IMR-90 (cell line): ENCODE data around the gene SDR9C7. TPM values are rescaled to one million over a fixed set of nuclear protein-coding genes. Genes with fewer than 3 reads are reported as not detected.

ENCODE experiments used
- ATAC-seq: fragments of 200-7000 bp; cut with Tn5 transposase; 2 replicates; pipeline ENCODE4 v1.9.1; 2020; ENCODE audit warnings: low read depth, mild to moderate bottlenecking, moderate library complexity
- BruUV-seq: library from RNA; stranded (reverse); fragments of 400-500 nt; replicated peaks from 2 replicates; lab custom pipeline; 2021; lab: Mats Ljungman, UMichigan
- CTCF ChIA-PET: fragments of 300-600 bp; formaldehyde crosslinking; extraction: SDS; loops from one replicate; lab custom pipeline; 2021; ENCODE audit warnings: antibody characterized with exemption; lab: Yijun Ruan, JAX
- POLR2A ChIA-PET: fragments of 300-600 bp; sonication (Branson Sonifier 250); formaldehyde crosslinking; loops from one replicate; lab custom pipeline; 2022; ENCODE audit warnings: antibody characterized with exemption; ENCODE audit not compliant: unreplicated experiment; lab: Charles Lee
- DNase-seq: peaks from one replicate; pipeline ENCODE4 v3.0.0; 2013
- H2AFZ ChIP-seq: replicated peaks from 2 replicates; pipeline ENCODE3; 2013; ENCODE audit warnings: low read length, mild to moderate bottlenecking; ENCODE audit not compliant: poor library complexity
- H2AK5ac ChIP-seq: 2 replicates; pipeline ENCODE4 v1.6.1; 2013; ENCODE audit warnings: low read depth, low read length, inconsistent platforms
- H2AK9ac ChIP-seq: replicated peaks from 2 replicates; pipeline ENCODE3; 2013; ENCODE audit warnings: mild to moderate bottlenecking, low read depth, low read length, moderate library complexity; ENCODE audit not compliant: poor library complexity
- H2BK120ac ChIP-seq: 2 replicates; pipeline ENCODE4 v1.6.1; 2013; ENCODE audit warnings: low read depth, low read length, inconsistent platforms
- H2BK15ac ChIP-seq: 3 replicates; pipeline ENCODE4 v1.6.1; 2013; ENCODE audit warnings: low read depth, low read length, inconsistent platforms
- H2BK20ac ChIP-seq: 2 replicates; pipeline ENCODE4 v1.6.1; 2013; ENCODE audit warnings: low read depth, mild to moderate bottlenecking, inconsistent platforms, low read length, moderate library complexity
- H2BK5ac ChIP-seq: 2 replicates; pipeline ENCODE4 v1.6.1; 2013; ENCODE audit warnings: mild to moderate bottlenecking, low read depth, low read length, inconsistent platforms; ENCODE audit not compliant: poor library complexity, severe bottlenecking
- H3K14ac ChIP-seq: replicated peaks from 2 replicates; pipeline ENCODE4 v1.6.1; 2013; ENCODE audit warnings: low read depth, low read length, inconsistent platforms
- H3K18ac ChIP-seq: 2 replicates; pipeline ENCODE4 v1.6.1; 2013; ENCODE audit warnings: low read depth, low read length, control low read depth
- H3K23ac ChIP-seq: 2 replicates; pipeline ENCODE4 v1.6.1; 2013; ENCODE audit warnings: low read depth, low read length, inconsistent platforms
- H3K27ac ChIP-seq: 2 replicates; pipeline ENCODE4 v1.5.1; 2013; ENCODE audit warnings: mild to moderate bottlenecking, control low read depth, low read length; ENCODE audit not compliant: insufficient read depth
- H3K27me3 ChIP-seq: 2 replicates; pipeline ENCODE4 v1.6.1; 2013; ENCODE audit warnings: low read length; ENCODE audit not compliant: control insufficient read depth, insufficient read depth
- H3K36me3 ChIP-seq: 2 replicates; pipeline ENCODE4 v1.6.1; 2013; ENCODE audit warnings: low read length, mixed read lengths; ENCODE audit not compliant: control insufficient read depth, insufficient read depth
- H3K4ac ChIP-seq: 2 replicates; pipeline ENCODE4 v1.6.1; 2013; ENCODE audit warnings: low read depth, low read length, inconsistent platforms
- H3K4me1 ChIP-seq: 2 replicates; pipeline ENCODE4 v1.6.1; 2013; ENCODE audit warnings: low read length, mixed read lengths; ENCODE audit not compliant: control insufficient read depth, insufficient read depth
- H3K4me2 ChIP-seq: 2 replicates; pipeline ENCODE4 v1.6.1; 2013; ENCODE audit warnings: low read depth, mild to moderate bottlenecking, control low read depth, low read length, moderate library complexity
- H3K4me3 ChIP-seq: 2 replicates; pipeline ENCODE4 v1.5.1; 2013; ENCODE audit warnings: low read depth, mild to moderate bottlenecking, control low read depth, low read length, moderate library complexity; ENCODE audit not compliant: insufficient read depth
- H3K56ac ChIP-seq: 2 replicates; pipeline ENCODE4 v1.6.1; 2013; ENCODE audit warnings: low read length, inconsistent platforms; ENCODE audit not compliant: insufficient read depth; ENCODE audit errors: extremely low read depth
- H3K79me1 ChIP-seq, 2 experiments: 2 replicates each; pipeline ENCODE4 v1.6.1; 2013; ENCODE audit warnings: low read length in 2 of 2, inconsistent platforms in 1 of 2, low read depth in 1 of 2
- H3K9ac ChIP-seq: 2 replicates; pipeline ENCODE4 v1.6.1; 2013; ENCODE audit warnings: low read depth, low read length, control low read depth
- H3K9me1 ChIP-seq: 2 replicates; pipeline ENCODE4 v1.6.1; 2013; ENCODE audit warnings: low read length, inconsistent platforms; ENCODE audit not compliant: insufficient read depth
- H3K9me3 ChIP-seq: 2 replicates; pipeline ENCODE4 v1.6.1; 2013; ENCODE audit warnings: low read length; ENCODE audit not compliant: control insufficient read depth, insufficient read depth
- H4K20me1 ChIP-seq: 2 replicates; pipeline ENCODE4 v1.6.1; 2013; ENCODE audit warnings: low read length, inconsistent platforms; ENCODE audit not compliant: insufficient read depth
- H4K5ac ChIP-seq: 2 replicates; pipeline ENCODE4 v1.6.1; 2013; ENCODE audit warnings: mild to moderate bottlenecking, low read depth, low read length, control low read depth
- H4K8ac ChIP-seq, 2 experiments: 2 replicates each; pipeline ENCODE4 v1.6.1; 2013; ENCODE audit warnings: low read depth in 2 of 2, low read length in 2 of 2, control low read depth in 1 of 2, inconsistent platforms in 1 of 2
- H4K91ac ChIP-seq: 2 replicates; pipeline ENCODE4 v1.6.1; 2013; ENCODE audit warnings: low read depth, low read length, inconsistent platforms; ENCODE audit not compliant: insufficient read depth
- BHLHE40 ChIP-seq: fragments of 150-350 bp; IDR thresholded peaks from 2 replicates; pipeline ENCODE4 v1.6.1; 2016; ENCODE audit warnings: mild to moderate bottlenecking, low read depth, low read length
- RFX5 ChIP-seq: IDR thresholded peaks from 2 replicates; pipeline ENCODE4 v1.8.0; 2012; ENCODE audit warnings: low read depth, mild to moderate bottlenecking, low read length, moderate library complexity
- whole genome bisulfite sequencing, 2 experiments: methylation state at CpG; one replicate each; pipeline versions ENCODE4 v1.1.5 to v1.1.7; 2013; ENCODE audit warnings: missing lambda C conversion rate in 2 of 2; ENCODE audit not compliant: insufficient read length in 1 of 2; ENCODE audit errors: extremely low coverage in 2 of 2; 5-methylcytosine and 5-hydroxymethylcytosine counted together
- dilution Hi-C: fragments of 300-500 bp; cut with HindIII; formaldehyde crosslinking; loops from one replicate; pipeline ENCODE4 v1.14.3; 2018; ENCODE audit warnings: low sequenced_read_pairs; ENCODE audit not compliant: unreplicated experiment
- in situ Hi-C: fragments of 300-500 bp; cut with MboI; formaldehyde crosslinking; loops from 3 replicates; pipeline ENCODE4 v1.14.3; 2019; ENCODE audit warnings: low sequenced_read_pairs, inconsistent platforms, mixed read lengths
- intact Hi-C: fragments of 100-400 bp; cut with micrococcal nuclease; formaldehyde crosslinking; loops from 2 replicates; pipeline ENCODE4 v1.10.0; 2022
- polyA plus RNA-seq, 3 experiments: library from polyadenylated mRNA; depleted of rRNA; stranded (reverse); fragments of >200 nt; gene quantifications; 2 replicates each; pipeline ENCODE4 v1.2.3, GENCODE V29; 2012; ENCODE audit warnings: low replicate concordance in 1 of 3
- total RNA-seq: library from RNA; depleted of rRNA; stranded (reverse); fragments of >200 nt; gene quantifications from 2 replicates; pipeline ENCODE4 v1.2.3, GENCODE V29; 2012
- TF ChIP-seq, protein P1 (sequence below): fragments of 150-350 bp; IDR thresholded peaks from 2 replicates; pipeline ENCODE4 v1.6.1; 2016; ENCODE audit warnings: low read depth, mild to moderate bottlenecking, low read length, moderate library complexity, borderline replicate concordance

Gene SDR9C7
- total and polyA plus RNA-seq, 2 of the 4 experiments (the other 2 are of a cell fraction), result not detected

DNA sequence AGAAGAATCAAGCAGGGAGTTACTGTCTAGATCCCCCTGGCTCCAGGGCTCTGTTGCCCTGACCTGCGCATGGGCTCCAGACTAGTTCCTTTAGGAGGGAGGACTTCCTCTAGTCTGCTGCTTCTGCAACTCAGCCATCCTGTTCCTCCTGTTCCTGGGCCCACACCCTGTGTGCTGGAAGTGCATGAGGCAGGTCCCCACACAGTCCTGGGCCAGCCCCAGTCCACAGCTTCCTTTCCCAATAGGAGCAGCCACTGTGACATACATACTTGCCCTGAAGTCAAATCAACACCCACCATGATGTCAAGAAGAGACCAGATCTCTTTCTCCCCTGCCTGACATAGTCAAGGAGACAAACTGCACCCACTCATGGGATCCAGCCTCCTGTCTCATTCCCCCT lies 1.3 kb downstream of the SDR9C7 start:
- Histone ChIP-seq H3K14ac (no peak overlapping the region), H2BK20ac (no peak overlapping the region), H3K36me3 (no peaks in the 10 kb centered on the region), H3K27ac (no peak overlapping the region), H3K4ac (no peak overlapping the region), H3K9ac (no peak overlapping the region), H3K79me1 (no peaks in the 10 kb centered on the region), H3K4me1 (no peaks in the 10 kb centered on the region; the same call in 1 of the 2 replicates), H3K18ac (no peak overlapping the region), H2BK15ac (no peak overlapping the region), H4K20me1 (no peaks in the 10 kb centered on the region), H2BK120ac (no peak overlapping the region), H2AK5ac (no peak overlapping the region), H3K27me3 (peaks cover 42% of the 10 kb centered on the region), H3K4me2 (no peak overlapping the region), H2AFZ (no peak overlapping the region), H2BK5ac (no peak overlapping the region), H4K5ac (no peak overlapping the region), H3K9me1 (no peaks in the 10 kb centered on the region; the same call in 1 of the 2 replicates), H2AK9ac (no peak overlapping the region), H4K91ac (no peak overlapping the region), H4K8ac (no peak overlapping the region), H3K56ac (no peak overlapping the region), H3K23ac (no peak overlapping the region), H3K4me3 (no peak overlapping the region), H3K9me3 (no peaks in the 10 kb centered on the region)
- ChIA-PET POLR2A (no interaction called here), CTCF (no interaction called here)
- BruUV-seq, result no TSS peak
- no CpG with 5 or more reads among the region's 1 CpG for WGBS, 2 experiments
- ATAC-seq, result no peak
- in situ Hi-C loops, result no loop called here
- intact Hi-C loops, result no loop called here
- dilution Hi-C loops, result no loop called here
- DNase-seq, result no peak
- TF ChIP-seq RFX5, result no peak
- TF ChIP-seq BHLHE40, result no peak
- TF ChIP-seq, protein P1, sequence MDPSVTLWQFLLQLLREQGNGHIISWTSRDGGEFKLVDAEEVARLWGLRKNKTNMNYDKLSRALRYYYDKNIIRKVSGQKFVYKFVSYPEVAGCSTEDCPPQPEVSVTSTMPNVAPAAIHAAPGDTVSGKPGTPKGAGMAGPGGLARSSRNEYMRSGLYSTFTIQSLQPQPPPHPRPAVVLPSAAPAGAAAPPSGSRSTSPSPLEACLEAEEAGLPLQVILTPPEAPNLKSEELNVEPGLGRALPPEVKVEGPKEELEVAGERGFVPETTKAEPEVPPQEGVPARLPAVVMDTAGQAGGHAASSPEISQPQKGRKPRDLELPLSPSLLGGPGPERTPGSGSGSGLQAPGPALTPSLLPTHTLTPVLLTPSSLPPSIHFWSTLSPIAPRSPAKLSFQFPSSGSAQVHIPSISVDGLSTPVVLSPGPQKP, result no peak
